Stimulated activated CD4-positive, alpha-beta T cell treated with anti-CD3 and anti-CD28 coated beads, Interleukin-1b, Interleukin-23, amount 100 ng/mL, for 48 hours (primary cell): Measurements from ENCODE around the gene HGFAC.

Experiments
- DNase-seq: peaks from one replicate; pipeline ENCODE4 v3.0.0-alpha.2; 2020

The HGFAC gene

GRCh38 chr4:3427134-3427476 lies 14.7 kb upstream of the HGFAC start:
- DNase-seq: no peak

- no peak for DNase-seq
Observed at GRCh38 chr4:3427706-3428446, 13.9 kb upstream of the HGFAC start.

- DNase-seq: no peak
Observed at GRCh38 chr4:3429651-3430050, 12.1 kb upstream of the HGFAC start.

GRCh38 chr4:3430524-3430923 lies 11.2 kb upstream of the HGFAC start:
- DNase-seq: no peak

- no peak for DNase-seq
Observed at GRCh38 chr4:3431446-3431993, 10.2 kb upstream of the HGFAC start.

- no peak for DNase-seq
Observed at GRCh38 chr4:3432381-3432790, 9.4 kb upstream of the HGFAC start.

GRCh38 chr4:3433138-3433869 lies 8.5 kb upstream of the HGFAC start:
- DNase-seq: no peak

- no peak for DNase-seq
Observed at GRCh38 chr4:3434881-3435685, 6.7 kb upstream of the HGFAC start.

GRCh38 chr4:3435686-3435956 lies 6.1 kb upstream of the HGFAC start:
- no peak for DNase-seq

GRCh38 chr4:3436048-3436797 lies 5.5 kb upstream of the HGFAC start:
- no peak for DNase-seq

GRCh38 chr4:3436798-3437581 lies 4.8 kb upstream of the HGFAC start:
- no peak for DNase-seq

- DNase-seq: no peak
Observed at GRCh38 chr4:3437582-3437936, 4.2 kb upstream of the HGFAC start.

GRCh38 chr4:3437998-3438846 lies 3.5 kb upstream of the HGFAC start:
- DNase-seq: no peak

- no peak for DNase-seq
Observed at GRCh38 chr4:3438847-3439180, 3.0 kb upstream of the HGFAC start.

- no peak for DNase-seq
Observed at GRCh38 chr4:3439391-3439790, 2.4 kb upstream of the HGFAC start.

- no peak for DNase-seq
Observed at GRCh38 chr4:3440011-3440410, 1.8 kb upstream of the HGFAC start.

- no peak for DNase-seq
Observed at GRCh38 chr4:3440979-3441500, 728 bp upstream of the HGFAC start.

- DNase-seq: no peak
Observed at GRCh38 chr4:3442460-3442958, 741 bp downstream of the HGFAC start.

- DNase-seq: peak; percentile 63
Observed at GRCh38 chr4:3442959-3443749, 1.4 kb downstream of the HGFAC start.

- DNase-seq: no peak
Observed at GRCh38 chr4:3443750-3444309, 2.1 kb downstream of the HGFAC start.
